ENCODE data around the gene POGZ.

DNA sequence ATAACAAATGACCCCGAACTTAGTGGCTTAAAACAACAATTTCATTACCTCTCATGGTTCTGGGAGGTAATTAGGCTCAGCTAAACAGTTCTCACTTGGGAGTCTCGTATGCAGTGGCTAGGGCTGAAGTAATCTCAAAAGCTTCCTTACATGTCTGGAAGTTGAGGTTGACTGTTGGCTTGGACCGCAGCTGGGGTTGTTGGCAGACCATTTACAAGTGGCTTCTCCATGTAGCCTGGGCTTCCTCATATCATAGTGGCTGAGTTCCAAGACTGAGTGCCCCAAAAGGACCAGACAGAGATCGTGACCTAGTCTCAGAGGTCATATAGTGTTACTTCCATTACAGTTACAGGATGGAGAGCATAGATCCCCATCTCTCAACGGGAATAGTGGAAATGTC is 2.4 kb upstream of the POGZ start:
- no peak for TF ChIP-seq EZH2phosphoT487 (IDR thresholded peaks at IDR 0.05; ENCODE audit: borderline replicate concordance)
- TF ChIP-seq, protein P1, sequence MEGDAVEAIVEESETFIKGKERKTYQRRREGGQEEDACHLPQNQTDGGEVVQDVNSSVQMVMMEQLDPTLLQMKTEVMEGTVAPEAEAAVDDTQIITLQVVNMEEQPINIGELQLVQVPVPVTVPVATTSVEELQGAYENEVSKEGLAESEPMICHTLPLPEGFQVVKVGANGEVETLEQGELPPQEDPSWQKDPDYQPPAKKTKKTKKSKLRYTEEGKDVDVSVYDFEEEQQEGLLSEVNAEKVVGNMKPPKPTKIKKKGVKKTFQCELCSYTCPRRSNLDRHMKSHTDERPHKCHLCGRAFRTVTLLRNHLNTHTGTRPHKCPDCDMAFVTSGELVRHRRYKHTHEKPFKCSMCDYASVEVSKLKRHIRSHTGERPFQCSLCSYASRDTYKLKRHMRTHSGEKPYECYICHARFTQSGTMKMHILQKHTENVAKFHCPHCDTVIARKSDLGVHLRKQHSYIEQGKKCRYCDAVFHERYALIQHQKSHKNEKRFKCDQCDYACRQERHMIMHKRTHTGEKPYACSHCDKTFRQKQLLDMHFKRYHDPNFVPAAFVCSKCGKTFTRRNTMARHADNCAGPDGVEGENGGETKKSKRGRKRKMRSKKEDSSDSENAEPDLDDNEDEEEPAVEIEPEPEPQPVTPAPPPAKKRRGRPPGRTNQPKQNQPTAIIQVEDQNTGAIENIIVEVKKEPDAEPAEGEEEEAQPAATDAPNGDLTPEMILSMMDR (conservative IDR thresholded peaks at IDR 0.05; ENCODE audit: low read length): no peak
